ENCODE measurements around the gene S100PBP.

S100PBP gene

GRCh38 chr1:32888677-32889420 lies 71.4 kb downstream of the S100PBP start:
- TF ChIP-seq FOXP2 (optimal IDR thresholded peaks at IDR 0.05; ENCODE audit: borderline replicate concordance, extremely low read depth, extremely low read length, insufficient read depth) (no peak), SIN3A (IDR thresholded peaks at IDR 0.05; ENCODE audit: borderline replicate concordance, insufficient read depth, low read length) (no peak), TAF1 (IDR thresholded peaks at IDR 0.05; ENCODE audit: borderline replicate concordance, insufficient read depth, low read length) (no peak), POLR2AphosphoS5 (IDR thresholded peaks at IDR 0.05; ENCODE audit: low read depth, low read length) (no peak), REST (IDR thresholded peaks at IDR 0.05; ENCODE audit: insufficient read depth in 1 of 2, low read depth in 2 of 2, low read length in 2 of 2) (no peak)

GRCh38 chr1:32889731-32890278 lies 72.4 kb downstream of the S100PBP start:
- TF ChIP-seq TAF1 (IDR thresholded peaks at IDR 0.05; ENCODE audit: borderline replicate concordance, insufficient read depth, low read length), result no peak
- no peak for TF ChIP-seq SIN3A (IDR thresholded peaks at IDR 0.05; ENCODE audit: borderline replicate concordance, insufficient read depth, low read length)
- TF ChIP-seq REST (IDR thresholded peaks at IDR 0.05; ENCODE audit: insufficient read depth in 1 of 2, low read depth in 2 of 2, low read length in 2 of 2), result no peak
- no peak for TF ChIP-seq POLR2AphosphoS5 (IDR thresholded peaks at IDR 0.05; ENCODE audit: low read depth, low read length)
- TF ChIP-seq FOXP2 (optimal IDR thresholded peaks at IDR 0.05; ENCODE audit: borderline replicate concordance, extremely low read depth, extremely low read length, insufficient read depth), result no peak

- TF ChIP-seq FOXP2 (optimal IDR thresholded peaks at IDR 0.05; ENCODE audit: borderline replicate concordance, extremely low read depth, extremely low read length, insufficient read depth), result no peak
- TF ChIP-seq TAF1 (IDR thresholded peaks at IDR 0.05; ENCODE audit: borderline replicate concordance, insufficient read depth, low read length), result no peak
- TF ChIP-seq POLR2AphosphoS5 (IDR thresholded peaks at IDR 0.05; ENCODE audit: low read depth, low read length), result no peak
- TF ChIP-seq REST (IDR thresholded peaks at IDR 0.05; ENCODE audit: insufficient read depth in 1 of 2, low read depth in 2 of 2, low read length in 2 of 2), result no peak
- TF ChIP-seq SIN3A (IDR thresholded peaks at IDR 0.05; ENCODE audit: borderline replicate concordance, insufficient read depth, low read length), result no peak
These were observed 73.2 kb downstream of the S100PBP start for GRCh38 chr1:32890516-32891240.

- TF ChIP-seq POLR2AphosphoS5 (IDR thresholded peaks at IDR 0.05; ENCODE audit: low read depth, low read length) (no peak), REST (IDR thresholded peaks at IDR 0.05; ENCODE audit: insufficient read depth in 1 of 2, low read depth in 2 of 2, low read length in 2 of 2) (no peak), SIN3A (IDR thresholded peaks at IDR 0.05; ENCODE audit: borderline replicate concordance, insufficient read depth, low read length) (no peak), FOXP2 (optimal IDR thresholded peaks at IDR 0.05; ENCODE audit: borderline replicate concordance, extremely low read depth, extremely low read length, insufficient read depth) (no peak)
These were observed 73.8 kb downstream of the S100PBP start for GRCh38 chr1:32891241-32891570.
